HG02852 (cell line): ENCODE data around the gene TPM2.

Experiments used
- ATAC-seq: cut with Tn5 transposase; IDR thresholded peaks from one replicate; pipeline ENCODE4 v1.9.1; 2021; ENCODE audit warnings: mild to moderate bottlenecking, moderate library complexity; ENCODE audit not compliant: unreplicated experiment

TPM2 gene

GRCh38 chr9:35635730-35636129, 54.0 kb downstream of the TPM2 start:
- no peak for ATAC-seq
